GM19395 (cell line): ENCODE measurements around the gene USB1.
"Not testable (repeated sequence)": the region's sequence is repeated elsewhere in the genome, so short reads cannot be mapped to it uniquely, and the experiment has no call there.

ENCODE experiments used
- ATAC-seq: cut with Tn5 transposase; IDR thresholded peaks from one replicate; pipeline ENCODE4 v1.9.1; 2021; ENCODE audit warnings: mild to moderate bottlenecking, moderate library complexity; ENCODE audit not compliant: unreplicated experiment

USB1 gene

DNA sequence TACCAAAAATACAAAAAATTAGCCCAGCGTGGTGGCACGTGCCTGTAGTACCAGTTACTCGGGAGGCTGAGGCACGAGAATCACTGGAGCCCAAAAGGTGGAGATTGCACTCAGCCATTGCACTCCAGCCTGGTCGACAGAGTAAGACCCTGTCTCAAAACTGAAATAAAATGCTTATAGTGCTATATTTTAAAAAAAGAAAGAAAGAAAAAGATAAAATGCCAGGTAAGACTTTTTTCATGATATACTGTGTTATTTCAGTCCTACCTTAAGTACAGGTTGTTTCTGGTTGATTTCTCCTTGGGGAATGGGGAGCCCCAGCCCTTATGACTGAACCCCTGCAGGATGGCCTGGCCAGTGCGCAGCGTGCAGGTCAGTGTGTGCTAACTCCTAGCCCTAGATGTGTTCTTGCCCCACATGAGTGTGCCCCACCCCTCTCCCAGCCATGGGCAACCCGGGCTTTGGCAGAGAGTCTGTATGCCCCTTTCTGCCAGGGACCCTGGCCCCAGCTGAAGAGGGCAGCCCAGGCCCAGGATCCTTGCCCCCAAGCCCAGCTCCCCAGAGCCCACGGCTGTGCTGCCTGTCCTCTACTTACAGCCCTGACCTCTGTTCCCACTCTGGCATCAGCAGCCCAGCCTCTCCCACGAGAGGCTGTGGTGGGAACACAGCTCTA, 31.6 kb upstream of the USB1 start:
- no peak for ATAC-seq

DNA sequence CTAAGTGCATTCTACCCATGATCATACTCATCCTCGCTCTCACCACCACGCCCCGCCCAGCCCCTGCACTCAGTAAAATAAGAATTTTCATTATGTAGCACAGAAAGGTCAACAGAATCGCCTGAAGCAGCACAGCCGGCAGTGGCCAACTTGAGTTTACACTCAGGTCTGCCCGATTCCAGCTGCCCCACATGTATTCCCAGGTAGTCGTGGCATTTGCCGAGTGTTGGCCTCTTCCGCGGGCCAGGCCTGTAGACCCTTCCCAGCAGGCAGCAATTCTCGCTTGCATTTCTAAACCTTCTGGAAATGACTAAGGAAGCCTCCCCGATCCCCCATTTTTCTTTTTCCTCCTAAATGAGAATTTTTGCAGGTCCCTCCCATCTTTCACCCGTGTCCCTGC, 30.9 kb upstream of the USB1 start:
- ATAC-seq, result no peak

GRCh38 chr16:57970970-57971369, 30.2 kb upstream of the USB1 start, which contains the start of gene CNGB1:
CNGB1 (minus strand) TSS chr16:57971128; CDS start chr16:57967286, 3,842 bp downstream.
- no peak for ATAC-seq

DNA sequence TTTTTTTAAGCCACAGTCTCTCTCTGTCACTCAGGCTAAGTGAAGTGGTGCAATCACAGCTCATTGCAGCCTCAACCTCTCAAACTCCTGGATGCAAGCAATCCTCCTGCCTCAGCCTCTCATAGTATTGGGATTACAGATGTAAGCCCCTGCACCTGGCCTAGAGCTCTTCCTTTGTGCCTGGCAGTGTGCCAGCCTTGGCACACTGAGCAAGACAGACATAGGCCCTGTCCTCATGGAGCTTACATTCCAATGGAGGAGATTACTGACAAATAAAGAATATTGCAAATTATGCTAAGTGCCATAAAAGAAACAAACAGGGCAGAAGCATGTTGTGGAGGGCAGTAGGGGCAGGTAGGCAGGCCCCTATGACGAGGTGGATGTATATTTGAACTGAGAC, 29.4 kb upstream of the USB1 start:
- ATAC-seq, result no peak

DNA sequence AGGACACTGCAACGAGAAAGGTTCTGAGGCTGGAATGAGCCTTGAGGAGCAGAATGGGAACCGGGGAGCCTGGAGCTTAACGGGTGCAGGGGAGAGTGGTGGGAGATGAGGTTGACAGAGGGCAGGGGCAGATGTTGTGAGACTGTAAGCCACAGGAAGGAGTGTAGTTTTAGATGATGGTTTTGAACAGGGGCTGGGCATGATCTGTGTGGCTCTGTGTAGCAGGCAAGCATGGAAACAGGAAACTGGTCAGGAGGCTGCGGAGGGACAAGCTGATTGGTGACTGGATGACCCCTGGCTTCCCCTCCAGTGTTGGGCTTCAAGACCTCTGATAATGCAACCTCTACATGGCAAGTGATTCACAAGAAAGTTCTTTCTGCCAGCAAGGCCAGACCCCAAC, 28.9 kb upstream of the USB1 start:
- no peak for ATAC-seq

DNA sequence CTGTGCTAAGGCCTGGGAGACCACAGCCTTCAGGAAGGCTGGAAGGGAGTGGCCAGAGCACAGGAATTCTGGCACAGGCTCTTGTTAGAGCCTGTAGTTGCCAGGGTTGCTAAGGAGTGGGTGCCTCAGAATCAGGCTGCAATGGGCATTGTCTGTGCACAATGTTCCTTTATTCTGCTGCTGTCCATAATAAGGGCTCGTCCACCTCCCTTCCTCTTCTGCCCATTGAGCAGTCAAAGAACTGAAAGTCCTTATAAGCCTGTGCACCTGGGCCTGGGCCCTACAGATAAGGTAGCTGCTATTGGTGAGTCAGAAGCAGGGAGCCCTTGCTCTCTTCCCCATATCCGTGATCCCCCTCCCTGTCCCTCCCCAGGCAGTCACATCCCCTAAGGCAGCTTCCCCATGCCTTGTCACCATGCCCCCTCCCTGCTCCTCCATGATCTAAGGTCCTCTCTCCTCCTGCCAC, 24.8 kb upstream of the USB1 start:
- no peak for ATAC-seq

DNA sequence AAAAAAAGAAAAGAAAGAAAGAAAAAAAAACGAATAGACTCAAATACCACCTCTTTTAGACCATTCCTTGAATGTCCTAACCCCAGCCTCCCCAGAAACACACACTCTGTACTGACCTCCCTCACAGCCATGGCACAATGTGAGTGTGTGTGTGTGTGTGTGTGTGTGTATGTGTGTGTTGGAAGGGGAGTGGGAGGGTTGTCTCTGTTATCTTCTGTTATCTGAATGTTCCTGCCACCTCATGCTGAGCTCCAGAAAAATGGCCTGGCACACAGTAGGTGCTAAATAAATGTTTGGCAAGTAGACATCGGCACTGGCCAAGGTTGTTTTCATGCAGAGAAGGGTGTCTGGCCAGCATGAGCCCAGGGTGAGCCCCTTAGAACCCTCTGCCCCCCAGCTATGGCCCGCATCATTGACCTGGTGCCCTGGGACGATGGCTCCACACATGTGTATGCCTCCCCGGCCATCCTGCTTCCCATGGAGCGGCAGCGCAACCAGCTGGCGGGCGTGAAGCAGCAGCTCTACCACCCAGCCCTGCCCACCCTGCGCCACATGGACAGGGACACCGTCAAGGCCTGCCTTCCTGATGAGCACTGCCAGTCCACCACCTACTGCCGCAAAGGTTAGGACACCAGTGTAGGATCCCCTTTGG, 23.7 kb upstream of the USB1 start:
- no peak for ATAC-seq

GRCh38 chr16:57978070-57978465, 23.1 kb upstream of the USB1 start:
- not testable (repeated sequence) for ATAC-seq

GRCh38 chr16:57979006-57979585, 22.1 kb upstream of the USB1 start:
- no peak for ATAC-seq

DNA sequence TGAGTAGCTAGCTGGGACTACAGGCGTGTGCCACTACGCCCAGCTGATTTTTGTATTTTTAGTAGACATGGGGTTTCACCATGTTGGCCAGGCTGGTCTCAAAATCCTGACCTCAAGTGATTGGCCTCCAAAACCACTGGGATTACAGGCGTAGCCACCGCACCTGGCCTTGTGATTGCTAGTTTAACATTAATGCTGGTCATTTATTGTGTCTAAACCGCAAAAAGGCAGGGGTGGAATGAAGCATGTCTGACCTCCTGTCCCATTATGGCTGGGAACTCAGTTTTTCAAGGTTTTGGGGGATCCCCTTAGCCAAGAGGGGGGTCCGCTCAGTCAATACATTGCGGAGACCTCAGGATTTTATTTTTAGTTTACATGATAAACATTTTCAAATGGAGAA, 19.6 kb upstream of the USB1 start:
- no peak for ATAC-seq

- ATAC-seq, result no peak
Observed at GRCh38 chr16:57982385-57982784, 18.8 kb upstream of the USB1 start.

- no peak for ATAC-seq
Observed at GRCh38 chr16:57984443-57985203, 16.6 kb upstream of the USB1 start.

GRCh38 chr16:57985204-57986181, 15.7 kb upstream of the USB1 start:
- no peak for ATAC-seq

DNA sequence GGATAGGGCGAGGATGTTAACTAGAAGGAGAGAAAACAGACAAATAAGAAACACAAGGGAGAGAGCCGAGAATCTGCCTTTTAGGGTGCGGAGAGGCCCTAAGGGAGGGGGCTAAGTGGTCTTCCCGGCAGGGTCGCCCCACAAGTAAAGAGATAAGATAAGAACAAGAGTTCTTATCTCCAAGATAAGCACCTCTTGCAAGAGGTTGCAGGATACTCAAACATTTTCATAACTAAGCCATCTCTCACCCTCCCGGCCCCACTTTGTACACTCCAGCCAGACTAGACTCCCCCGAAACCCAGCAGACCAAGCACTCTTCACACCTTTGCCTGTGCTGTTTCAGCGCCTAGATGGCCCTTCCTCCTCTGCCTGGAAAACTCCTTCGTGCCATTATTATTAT, 15.0 kb upstream of the USB1 start:
- ATAC-seq, result no peak

GRCh38 chr16:57987441-57988177, 13.6 kb upstream of the USB1 start:
- no peak for ATAC-seq

GRCh38 chr16:57988929-57989328, 12.3 kb upstream of the USB1 start:
- no peak for ATAC-seq

DNA sequence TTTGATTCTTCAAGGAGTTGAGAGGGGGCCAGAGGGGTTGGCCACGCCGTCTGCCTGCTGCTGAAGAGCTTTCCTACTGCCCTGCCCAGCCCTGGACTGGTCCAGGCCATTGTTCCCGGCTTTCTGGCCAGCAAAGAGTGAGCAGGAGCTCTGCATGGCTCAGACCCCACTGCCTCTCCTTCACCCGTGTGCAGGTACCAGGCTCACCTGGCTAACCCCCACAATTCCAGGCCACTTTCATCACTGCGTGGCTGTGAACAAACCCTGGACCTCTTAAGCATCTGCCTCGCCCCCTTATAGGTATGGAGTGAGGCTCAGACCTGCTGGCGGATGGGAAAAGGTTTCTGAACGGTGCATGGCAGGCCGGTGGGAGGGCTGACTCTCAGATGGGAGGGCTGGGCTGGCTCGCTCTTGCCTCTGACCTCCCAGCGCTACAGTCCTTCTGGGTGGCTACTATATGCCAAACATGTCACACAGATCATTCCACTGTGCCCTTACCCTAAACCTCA, 9.6 kb upstream of the USB1 start:
- no peak for ATAC-seq

GRCh38 chr16:57992084-57992483, 9.1 kb upstream of the USB1 start:
- no peak for ATAC-seq

- no peak for ATAC-seq
Observed at GRCh38 chr16:57993438-57993837, 7.8 kb upstream of the USB1 start.
